ENCODE measurements around the gene C3orf20.
"Not testable (repeated sequence)": the region's sequence is repeated elsewhere in the genome, so short reads cannot be mapped to it uniquely, and the experiment has no call there.

The C3orf20 gene

GRCh38 chr3:14650193-14650592 is 24.7 kb upstream of the C3orf20 start:
- no peak for DNase-seq (ENCODE audit: low spot score)

- peak; percentile 99 for DNase-seq (ENCODE audit: low spot score)
These were observed 23.3 kb upstream of the C3orf20 start, which contains the start of gene CCDC174 for GRCh38 chr3:14651440-14652251. TSS of gene CCDC174 (plus strand) at chr3:14651762. CDS start at chr3:14651837, 75 bp downstream.

GRCh38 chr3:14652360-14652907 is 22.5 kb upstream of the C3orf20 start:
- not testable (repeated sequence) for DNase-seq (ENCODE audit: low spot score)

- no peak for DNase-seq (ENCODE audit: low spot score)
These were observed 17.4 kb upstream of the C3orf20 start for GRCh38 chr3:14657579-14657978.

GRCh38 chr3:14658978-14659377 is 16.0 kb upstream of the C3orf20 start:
- no peak for DNase-seq (ENCODE audit: low spot score)

DNA sequence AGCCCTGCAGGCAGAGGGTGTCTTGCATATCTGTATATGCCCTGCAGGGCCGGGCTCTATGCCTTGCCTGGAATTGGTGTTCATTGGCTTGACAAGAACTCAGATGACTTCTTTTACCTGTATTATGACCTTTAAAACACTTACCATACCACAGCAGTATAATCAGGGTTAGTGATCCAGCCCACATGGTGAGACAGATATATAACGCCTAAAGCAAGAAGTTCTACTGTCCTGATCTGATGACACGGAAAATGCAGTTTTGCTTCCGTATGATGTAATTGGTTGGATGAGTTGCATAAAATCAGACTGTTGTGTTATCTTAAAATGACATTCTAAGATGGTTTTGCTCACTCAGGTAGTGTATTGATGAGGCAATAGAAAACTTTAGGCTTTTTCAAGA is 14.0 kb upstream of the C3orf20 start:
- DNase-seq (ENCODE audit: low spot score), result no peak

DNA sequence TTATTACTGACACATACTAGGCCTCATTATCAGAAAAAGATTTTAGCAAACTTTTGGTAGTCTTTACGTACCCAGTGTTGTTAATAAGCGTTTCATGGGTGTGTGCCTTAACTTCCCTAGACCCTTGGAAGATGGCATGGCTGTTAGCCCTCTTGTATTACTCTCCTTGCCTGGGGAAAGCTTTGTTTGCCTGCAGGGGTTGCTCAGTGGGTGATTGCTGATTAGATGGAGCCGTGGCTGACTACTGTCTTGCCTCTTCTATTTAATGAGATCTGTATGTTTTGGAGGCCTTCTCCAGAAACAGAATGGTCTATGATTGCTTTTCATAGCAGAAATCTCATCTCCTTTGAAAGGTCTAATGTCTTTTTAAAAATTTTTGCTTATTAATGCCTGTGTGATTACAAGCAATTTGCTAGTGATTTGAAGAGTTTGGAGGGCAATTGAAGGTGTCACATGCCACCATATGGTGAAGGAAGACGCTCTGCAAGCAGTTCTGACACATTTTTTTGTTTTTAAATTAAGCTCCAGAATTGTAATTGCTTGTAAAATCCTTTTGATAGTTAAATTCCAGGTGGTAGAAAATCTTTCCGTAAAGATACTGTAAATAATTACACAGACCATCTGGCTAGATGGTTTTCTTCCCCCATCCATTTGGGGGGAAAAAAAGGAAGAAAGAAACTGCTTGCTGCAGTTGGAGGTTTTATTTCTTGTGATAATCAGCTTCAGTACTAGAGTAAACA is 11.4 kb upstream of the C3orf20 start:
- no peak for DNase-seq (ENCODE audit: low spot score)

- no peak for DNase-seq (ENCODE audit: low spot score)
These were observed 10.8 kb upstream of the C3orf20 start for GRCh38 chr3:14664170-14664569.

DNA sequence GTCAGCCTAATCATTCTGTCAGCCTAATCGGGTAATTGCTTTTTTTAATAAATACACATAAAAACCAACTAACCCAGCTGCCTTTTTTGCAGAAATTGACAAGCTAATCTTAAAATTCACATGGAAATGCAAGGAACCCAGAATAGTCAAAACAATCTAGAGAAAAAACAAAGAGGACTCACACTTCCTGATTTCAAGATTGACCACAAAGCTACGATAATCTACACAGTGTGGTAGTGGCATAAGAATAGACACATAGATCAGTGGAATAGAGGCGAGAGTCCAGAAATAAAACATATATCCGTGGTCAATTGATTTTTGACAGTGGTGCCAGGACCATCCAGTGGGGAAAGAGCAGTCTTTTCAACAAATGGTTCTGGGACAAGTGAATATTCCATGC is 2.4 kb upstream of the C3orf20 start:
- DNase-seq (ENCODE audit: low spot score), result no peak

DNA sequence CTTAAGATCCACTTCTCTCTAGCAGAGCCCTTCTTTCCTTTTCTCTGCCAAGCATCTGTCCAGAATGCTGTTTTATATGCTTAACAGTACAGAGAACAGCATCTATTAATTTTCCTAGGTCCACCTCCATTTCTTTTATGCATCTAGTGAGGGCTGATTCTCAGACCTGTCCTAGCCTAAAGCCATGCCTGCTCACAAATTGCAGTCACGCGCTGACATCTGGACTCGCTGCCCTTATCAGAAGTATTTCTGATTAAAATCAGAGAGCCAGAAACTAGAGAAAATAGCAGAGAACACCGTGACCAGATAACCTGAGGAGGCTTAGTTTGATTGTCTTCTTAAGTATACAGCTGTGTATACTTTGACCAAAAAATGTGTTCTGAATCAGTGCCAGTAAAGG is 1.9 kb downstream of the C3orf20 start:
- no peak for DNase-seq (ENCODE audit: low spot score)

DNA sequence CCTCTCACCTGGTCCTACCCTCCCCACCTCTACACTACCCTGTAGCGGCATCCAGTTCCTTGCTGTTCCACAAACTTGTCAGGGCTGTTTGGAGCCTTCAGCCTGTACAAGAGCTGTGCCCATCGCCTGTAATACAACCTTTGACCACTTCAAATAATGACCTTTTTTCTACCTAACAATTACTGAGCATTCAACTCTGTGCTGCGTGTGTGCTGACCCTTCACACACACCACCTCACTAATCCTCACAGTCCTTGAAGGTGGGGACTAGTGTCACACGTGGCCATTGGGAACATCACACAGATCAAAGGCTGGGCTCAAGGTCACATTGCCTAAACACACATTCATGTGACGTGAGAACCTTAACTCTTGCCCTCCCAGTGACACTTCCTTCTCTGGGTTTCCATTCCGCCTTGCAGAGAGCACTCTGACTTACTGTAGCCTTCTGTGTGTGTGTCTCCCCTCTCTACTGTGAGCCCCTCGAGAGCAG is 3.1 kb downstream of the C3orf20 start:
- DNase-seq (ENCODE audit: low spot score), result no peak

- DNase-seq (ENCODE audit: low spot score), result no peak
These were observed 5.2 kb downstream of the C3orf20 start for GRCh38 chr3:14680115-14680514.

DNA sequence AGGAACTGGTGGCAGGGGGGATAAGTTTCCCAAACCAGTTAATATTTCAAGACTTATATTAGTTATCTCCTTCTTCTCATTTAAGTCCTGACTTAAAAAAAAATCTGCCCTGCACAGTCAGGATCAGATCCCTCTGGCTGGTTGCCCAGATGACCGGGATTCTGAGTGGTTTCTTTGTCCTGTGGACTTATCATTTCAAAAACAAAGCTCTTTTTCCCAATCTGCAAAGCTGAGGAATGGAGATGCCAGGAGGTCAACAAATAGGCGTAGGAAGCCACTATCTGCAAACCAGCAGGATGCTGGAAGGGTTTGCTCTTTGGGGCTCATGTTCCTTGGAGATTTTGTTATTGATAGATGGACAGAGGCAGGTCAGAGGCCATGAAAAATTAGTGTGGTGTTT is 5.8 kb downstream of the C3orf20 start:
- DNase-seq (ENCODE audit: low spot score), result no peak

- no peak for DNase-seq (ENCODE audit: low spot score)
These were observed 9.5 kb downstream of the C3orf20 start for GRCh38 chr3:14684447-14684846.

DNA sequence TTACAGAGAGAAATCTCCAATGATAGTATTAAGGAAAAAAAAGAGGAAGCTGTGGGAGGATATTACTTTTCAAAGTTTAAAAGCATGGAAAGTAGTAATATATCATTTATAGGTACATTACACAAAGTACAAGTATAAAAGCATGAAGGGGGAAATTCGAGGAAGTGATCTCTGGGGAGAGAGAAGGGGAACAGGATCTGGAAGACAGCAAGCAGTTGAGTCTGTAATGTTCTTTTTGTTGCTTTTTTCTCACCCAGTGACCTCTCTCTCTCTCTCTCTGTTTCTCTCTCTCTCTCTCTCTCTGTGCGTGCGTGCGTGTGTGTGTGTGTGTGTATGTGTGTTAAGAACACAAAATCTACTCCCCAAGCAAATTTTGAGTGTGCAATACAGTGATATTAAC is 10.2 kb downstream of the C3orf20 start:
- no peak for DNase-seq (ENCODE audit: low spot score)

GRCh38 chr3:14687360-14687759 is 12.4 kb downstream of the C3orf20 start:
- no peak for DNase-seq (ENCODE audit: low spot score)

DNA sequence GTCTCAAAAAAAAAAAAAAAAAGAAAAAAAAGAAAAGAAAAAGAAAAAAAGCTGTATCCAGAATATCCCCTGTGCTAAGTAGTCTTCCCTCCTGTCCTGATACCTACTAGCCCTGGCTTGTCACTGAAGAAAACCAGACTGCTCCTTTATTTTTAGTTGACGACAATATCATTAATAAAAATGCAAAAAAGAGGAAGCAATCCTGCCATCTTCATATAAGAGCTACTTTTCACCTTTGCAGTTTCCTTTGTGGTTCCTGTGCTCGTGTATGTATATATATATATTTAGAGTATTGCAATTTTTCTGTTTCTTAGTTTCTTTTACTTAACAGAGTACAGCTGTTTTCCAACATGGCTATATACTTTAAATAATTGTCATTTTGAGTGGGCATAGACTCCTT is 13.6 kb downstream of the C3orf20 start:
- DNase-seq (ENCODE audit: low spot score), result no peak

DNA sequence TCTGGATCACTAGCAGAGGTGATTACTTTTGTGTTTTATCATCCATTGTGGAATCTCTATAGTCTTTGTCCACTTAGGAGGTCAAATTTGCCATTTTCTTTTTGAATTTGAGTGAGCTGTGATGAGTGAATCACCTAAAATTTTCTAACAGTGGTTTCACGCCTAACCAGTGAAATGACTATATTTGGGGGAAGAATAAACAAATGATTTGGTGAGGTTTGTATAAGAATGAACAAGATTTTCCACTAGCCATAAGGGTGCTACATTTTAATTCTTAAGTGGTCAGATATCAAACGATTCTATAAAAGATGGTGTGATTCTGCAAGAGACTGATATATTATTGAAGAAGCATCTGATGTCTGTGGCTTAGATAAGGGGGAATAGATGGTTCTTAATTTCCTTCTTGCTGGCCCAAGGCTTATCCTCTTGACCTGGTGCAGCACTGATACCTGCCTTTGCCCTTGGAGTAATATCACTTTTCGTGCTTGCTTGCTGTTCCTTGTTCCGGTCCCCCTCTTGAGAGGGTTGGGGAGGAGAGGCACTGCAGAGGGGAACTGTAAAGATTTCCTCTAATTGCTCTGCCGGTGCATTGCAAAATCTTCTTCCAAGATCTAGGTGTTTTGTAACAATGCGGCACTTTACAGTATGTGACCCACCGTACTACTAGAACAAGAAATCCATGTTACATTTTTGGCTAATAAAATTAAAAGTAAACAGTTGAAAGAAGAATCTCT is 14.5 kb downstream of the C3orf20 start:
- DNase-seq (ENCODE audit: low spot score), result no peak

- no peak for DNase-seq (ENCODE audit: low spot score)
These were observed 16.3 kb downstream of the C3orf20 start for GRCh38 chr3:14691239-14691638.

- no peak for DNase-seq (ENCODE audit: low spot score)
These were observed 16.8 kb downstream of the C3orf20 start for GRCh38 chr3:14691719-14692118.

GRCh38 chr3:14698601-14699244 is 23.8 kb downstream of the C3orf20 start:
- no peak for DNase-seq (ENCODE audit: low spot score)

- no peak for DNase-seq (ENCODE audit: low spot score)
These were observed 24.7 kb downstream of the C3orf20 start for GRCh38 chr3:14699643-14700042.
